Endometrial microvascular endothelial cells (primary cell): Measurements from ENCODE around the gene NRIP3. TPM values are rescaled to one million over a fixed set of nuclear protein-coding genes. Genes with fewer than 3 reads are reported as not detected.

ENCODE experiments used
- in situ Hi-C: cut with HindIII; loops from 2 replicates; pipeline ENCODE4 v1.10.0; 2017; ENCODE audit warnings: low sequenced_read_pairs, low pct_unique_long_range_greater_than_20kb; ENCODE audit errors: inconsistent ontology term
- total RNA-seq: library from RNA; depleted of rRNA; stranded (reverse); fragments of >200 nt; gene quantifications from one replicate; pipeline ENCODE4 v1.2.3, GENCODE V29; 2015; ENCODE audit errors: inconsistent ontology term

NRIP3 gene
- total RNA-seq, 1 donor from 2014 or later = 26.9 TPM

DNA sequence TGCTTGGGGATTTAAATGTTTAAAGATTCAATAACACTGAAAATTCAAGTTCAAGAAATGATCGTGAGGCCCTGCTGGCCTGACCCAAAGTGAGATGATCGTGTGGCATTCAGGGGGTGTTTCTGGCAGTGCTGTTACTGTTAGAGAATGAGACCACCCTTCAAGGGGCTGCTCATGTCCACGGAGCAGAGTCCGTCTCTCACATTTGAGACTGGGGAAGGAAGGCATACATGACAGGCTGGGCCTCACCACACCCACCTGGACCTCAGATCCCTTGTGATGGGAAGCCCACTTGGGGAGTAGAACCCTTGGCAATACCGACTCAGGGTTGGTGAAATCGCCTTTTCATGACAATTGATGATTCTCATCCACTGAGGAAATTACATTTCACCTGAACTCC, 16.1 kb upstream of the NRIP3 start:
- in situ Hi-C loops = loop anchor here (25.0 kb wide), 1 partner anchor 117 kb away; no protein-coding TSS in a partner anchor

DNA sequence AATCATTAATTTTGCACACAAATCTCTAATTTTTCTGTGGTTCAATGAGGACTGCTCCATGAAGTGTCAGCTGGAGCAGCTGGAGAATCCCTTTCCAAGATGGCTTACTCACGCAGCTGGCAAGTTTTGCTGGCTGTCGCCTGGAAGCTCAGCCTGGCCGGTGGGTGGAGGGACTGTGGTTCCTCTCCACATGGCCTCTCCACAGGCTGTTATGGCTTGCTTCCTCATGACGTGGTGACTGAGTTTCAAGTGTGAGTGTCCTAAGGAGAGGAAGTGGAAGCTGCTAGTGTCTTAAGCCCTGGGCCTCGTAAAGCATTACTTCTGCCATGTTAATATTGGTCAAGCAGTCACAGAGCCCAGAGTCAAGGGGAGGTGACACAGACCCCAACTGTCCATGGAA, 14.0 kb upstream of the NRIP3 start:
- in situ Hi-C loops = loop anchor here (25.0 kb wide), 1 partner anchor 120 kb away; no protein-coding TSS in a partner anchor

GRCh38 chr11:9016916-9017642, 13.3 kb upstream of the NRIP3 start:
- in situ Hi-C loops = loop anchor here (25.0 kb wide), 1 partner anchor 120 kb away; no protein-coding TSS in a partner anchor

DNA sequence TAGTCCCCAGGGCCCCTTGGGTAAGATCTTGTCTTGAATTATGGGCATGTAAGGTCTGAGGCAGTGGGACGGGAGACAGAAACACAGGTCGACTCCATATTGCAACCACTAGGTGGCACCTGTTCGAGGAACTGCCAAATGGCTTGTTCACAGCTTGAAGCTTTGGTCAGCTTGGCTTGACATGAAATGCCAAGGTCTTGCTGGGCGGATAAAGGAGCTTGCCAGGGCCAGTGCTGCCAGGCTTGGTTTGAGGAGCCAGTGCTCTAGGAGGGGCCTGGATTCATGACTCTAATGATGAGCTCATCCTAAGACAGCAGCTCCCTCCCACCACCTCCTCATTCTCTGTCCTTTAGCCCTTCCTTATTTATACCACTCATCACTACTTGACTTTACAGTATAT, 11.9 kb upstream of the NRIP3 start:
- in situ Hi-C loops = loop anchor here (25.0 kb wide), 1 partner anchor 122 kb away; no protein-coding TSS in a partner anchor

- in situ Hi-C loops = loop anchor here (25.0 kb wide), 1 partner anchor 122 kb away; no protein-coding TSS in a partner anchor
Measured at GRCh38 chr11:9014826-9015225, 11.0 kb upstream of the NRIP3 start.

DNA sequence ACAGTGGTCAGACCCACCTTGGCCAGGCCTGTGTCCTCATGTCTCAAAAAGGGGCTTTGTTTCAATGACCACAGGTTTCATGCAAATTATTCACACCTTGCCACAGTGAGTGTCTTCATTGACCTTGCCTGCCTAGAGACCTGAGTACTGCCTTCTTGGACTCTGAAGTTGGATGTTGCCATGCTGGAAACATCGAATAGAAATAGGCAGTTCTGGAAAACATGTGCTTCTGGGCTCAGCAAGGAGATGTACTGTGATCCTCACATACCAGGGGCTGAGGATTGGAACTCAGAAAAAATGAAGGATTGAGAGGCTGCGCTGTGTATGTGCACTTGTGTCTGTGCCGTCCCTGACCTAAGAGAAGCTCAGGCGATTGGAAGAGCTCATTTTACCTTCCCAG, 9.6 kb upstream of the NRIP3 start:
- in situ Hi-C loops = loop anchor here (25.0 kb wide), 1 partner anchor 124 kb away; no protein-coding TSS in a partner anchor

- in situ Hi-C loops = loop anchor here (25.0 kb wide), 1 partner anchor 128 kb away; no protein-coding TSS in a partner anchor
Measured at GRCh38 chr11:9009538-9009937, 5.7 kb upstream of the NRIP3 start.

GRCh38 chr11:9008661-9009060, 4.9 kb upstream of the NRIP3 start:
- in situ Hi-C loops = loop anchor here (25.0 kb wide), 1 partner anchor 129 kb away; no protein-coding TSS in a partner anchor

DNA sequence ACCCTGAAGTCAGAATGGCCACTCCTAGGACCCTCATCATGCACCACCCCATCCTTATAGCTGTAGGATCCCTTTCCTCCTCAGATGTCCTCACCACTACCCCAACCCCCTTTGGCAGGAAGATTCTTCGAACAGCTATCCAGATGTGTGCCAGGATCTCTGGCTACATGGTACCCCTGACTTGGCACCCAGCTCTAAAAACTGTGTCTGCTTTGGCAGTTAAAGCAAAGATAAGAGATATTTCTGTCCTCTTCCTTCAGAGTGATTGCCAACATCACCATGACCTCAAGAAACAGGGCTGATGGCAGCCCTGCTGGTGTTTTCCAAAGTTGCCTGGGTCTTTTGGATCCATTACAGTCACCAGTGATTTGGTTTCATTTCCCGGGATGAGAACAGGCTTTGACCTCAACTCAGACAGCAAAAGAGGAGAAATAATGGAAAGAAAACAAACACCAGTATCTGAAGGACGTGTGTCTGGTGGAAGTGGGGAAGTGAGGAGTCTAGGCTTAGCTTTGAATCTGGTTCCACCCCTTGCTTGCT, 4.3 kb upstream of the NRIP3 start:
- in situ Hi-C loops = loop anchor here (25.0 kb wide), 1 partner anchor 129 kb away; no protein-coding TSS in a partner anchor

GRCh38 chr11:9005087-9005486, 1.3 kb upstream of the NRIP3 start:
- in situ Hi-C loops = loop anchor here (25.0 kb wide), 1 partner anchor 132 kb away; no protein-coding TSS in a partner anchor

GRCh38 chr11:9004183-9004926, 554 bp upstream of the NRIP3 start:
- in situ Hi-C loops = loop anchor here (25.0 kb wide), 1 partner anchor 133 kb away; no protein-coding TSS in a partner anchor

- in situ Hi-C loops = loop anchor here (25.0 kb wide), 1 partner anchor 134 kb away; no protein-coding TSS in a partner anchor
Measured at GRCh38 chr11:9002920-9003572, 755 bp downstream of the NRIP3 start.

GRCh38 chr11:9001736-9002135, 2.1 kb downstream of the NRIP3 start:
- in situ Hi-C loops = loop anchor here (25.0 kb wide), 1 partner anchor 136 kb away; no protein-coding TSS in a partner anchor

GRCh38 chr11:8998017-8998416, 5.8 kb downstream of the NRIP3 start:
- in situ Hi-C loops = no loop called here

GRCh38 chr11:8997451-8997850, 6.3 kb downstream of the NRIP3 start:
- in situ Hi-C loops = no loop called here

DNA sequence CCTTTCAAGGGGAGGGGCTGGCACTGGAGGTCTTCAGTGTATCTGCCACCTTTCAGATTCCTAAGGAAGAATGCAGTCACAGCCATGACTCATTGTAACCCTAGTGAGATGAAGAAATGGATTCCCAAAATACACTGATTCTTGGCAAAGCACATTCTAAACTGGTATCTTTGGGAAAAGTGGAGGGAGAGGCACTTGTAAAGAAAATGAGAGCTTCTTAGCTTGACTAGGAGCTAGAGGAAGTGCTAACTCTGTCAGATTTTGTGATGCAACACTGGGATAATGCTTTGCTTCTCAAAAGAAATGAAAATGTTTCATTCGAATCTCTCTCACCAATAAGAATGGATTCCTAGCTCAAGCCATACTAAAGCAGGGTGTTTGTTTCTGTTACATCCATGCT, 14.3 kb downstream of the NRIP3 start:
- in situ Hi-C loops = no loop called here

DNA sequence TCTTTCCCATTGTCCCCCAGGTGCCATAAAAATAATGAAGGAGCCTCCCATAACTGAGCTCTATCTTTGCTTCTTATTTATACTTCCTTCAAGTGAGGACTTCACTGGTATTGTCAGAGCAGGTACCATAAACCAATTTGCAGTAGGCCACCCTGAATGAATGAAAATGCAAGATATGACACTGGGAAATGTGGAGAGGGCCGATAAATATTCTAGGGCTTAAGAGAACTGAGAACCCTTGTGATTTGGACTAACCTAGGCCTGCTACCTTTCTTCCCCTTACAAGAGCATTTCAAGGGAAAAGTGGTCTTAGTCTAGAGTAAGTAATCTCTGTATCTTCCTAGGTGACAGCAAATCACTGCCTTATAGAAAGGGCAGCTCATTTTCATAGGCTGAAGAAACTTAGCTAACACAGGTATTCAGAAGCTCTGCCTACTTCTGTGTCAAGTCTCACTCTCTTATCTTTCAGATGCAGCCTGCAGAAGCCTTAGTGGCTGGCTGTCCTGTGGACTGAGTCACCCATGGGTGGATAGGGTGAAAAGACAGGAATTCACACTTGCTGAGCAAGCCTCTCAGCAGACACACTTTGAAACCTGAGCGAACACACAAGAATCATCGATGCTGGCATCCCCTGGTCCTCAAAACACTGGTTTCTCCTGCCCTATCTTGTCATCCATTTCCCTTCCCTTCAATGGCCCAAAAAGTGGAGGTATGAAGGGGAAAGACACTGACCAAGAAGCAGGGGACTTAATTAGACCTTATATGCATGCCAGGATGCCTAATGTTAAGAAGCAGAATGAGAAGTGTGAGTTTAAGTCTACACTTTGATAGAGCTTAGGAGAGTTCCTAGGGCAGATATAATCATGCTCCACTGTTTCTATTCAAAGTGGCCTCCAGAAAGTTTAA, 15.2 kb downstream of the NRIP3 start:
- in situ Hi-C loops = no loop called here

DNA sequence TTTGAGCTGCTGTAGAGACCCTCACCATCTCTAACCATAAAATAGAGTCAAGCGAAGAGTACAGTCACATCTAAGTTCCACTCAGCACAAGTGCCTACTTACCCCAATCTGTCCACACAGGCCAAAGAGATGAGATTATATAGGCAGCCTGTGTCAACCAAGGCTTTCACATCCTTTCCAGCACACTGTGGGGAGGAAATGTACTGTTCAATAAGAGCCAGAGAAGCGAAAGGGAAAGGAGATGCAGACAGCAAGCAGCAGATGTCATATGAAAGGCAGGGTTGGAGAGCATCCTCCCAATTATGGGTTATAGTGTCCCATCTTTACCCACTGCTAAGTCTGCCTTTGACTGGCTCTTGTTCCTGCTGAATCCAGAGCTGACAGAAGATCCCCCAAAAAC, 16.4 kb downstream of the NRIP3 start:
- in situ Hi-C loops = no loop called here
